NOMO-1 treated with DMSO at 0.1 percent for 48 hours (cell line): ENCODE results near the gene SEMA6B.

Experiments
- DNase-seq: peaks from one replicate; lab custom pipeline; 2025; ENCODE audit not compliant: unreplicated experiment; lab: John Stamatoyannopoulos, UW

Gene SEMA6B

GRCh38 chr19:4497770-4498389 lies 61.6 kb downstream of the SEMA6B start:
- DNase-seq, result no peak

- no peak for DNase-seq
Observed at GRCh38 chr19:4496304-4496703, 63.2 kb downstream of the SEMA6B start.

- DNase-seq, result no peak
Observed at GRCh38 chr19:4495471-4495870, 64.0 kb downstream of the SEMA6B start.

GRCh38 chr19:4494691-4495064 lies 64.8 kb downstream of the SEMA6B start:
- DNase-seq, result no peak

- no peak for DNase-seq
Observed at GRCh38 chr19:4493929-4494690, 65.4 kb downstream of the SEMA6B start.

- DNase-seq, result no peak
Observed at GRCh38 chr19:4493104-4493928, 66.2 kb downstream of the SEMA6B start.
